Occipital lobe (tissue), 2 donors: ENCODE data around the gene EXOC6. TPM values are rescaled to one million over a fixed set of nuclear protein-coding genes. Genes with fewer than 3 reads are reported as not detected.

Source experiments
- DNase-seq: peaks from one replicate; lab custom pipeline; 2025; lab: John Stamatoyannopoulos, UW
- total RNA-seq: library from RNA; depleted of rRNA; stranded (reverse); fragments of >200 nt; gene quantifications from one replicate; pipeline ENCODE4 v1.2.3, GENCODE V29; 2014

The EXOC6 gene
- total RNA-seq, 1 donor from 2014 or later, result 147 TPM

DNA sequence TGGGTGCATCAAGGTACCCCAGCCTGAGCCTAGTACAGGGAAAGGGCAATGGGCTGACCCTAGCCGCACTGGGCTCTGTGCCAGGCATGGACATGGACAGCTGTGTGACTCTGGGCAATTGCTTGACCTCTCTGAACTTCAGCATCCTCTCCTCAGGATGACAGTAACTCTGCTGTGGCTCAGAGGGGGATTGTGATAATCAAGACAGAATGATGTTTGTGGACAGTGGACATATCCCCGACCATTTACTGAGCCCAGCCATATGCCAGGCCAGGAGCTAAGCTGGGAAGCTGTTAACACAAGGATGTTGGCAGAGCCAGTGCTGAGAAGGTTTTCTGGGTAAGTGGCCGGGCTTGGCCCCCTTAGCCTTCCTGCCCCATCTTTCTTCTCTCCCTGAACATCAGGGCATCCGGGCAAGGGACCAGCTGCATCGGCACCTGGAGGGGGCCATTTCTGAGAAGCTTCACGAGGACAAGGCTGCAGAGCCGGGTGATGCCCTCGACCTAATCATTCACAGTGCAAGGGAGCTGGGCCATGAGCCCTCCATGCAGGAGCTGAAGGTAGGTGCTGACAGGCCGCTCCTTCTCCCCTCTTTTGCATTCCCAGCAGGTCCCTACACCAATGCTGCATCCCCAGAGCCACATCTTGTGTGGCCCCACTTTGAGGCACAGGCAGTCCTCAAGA lies 215.8 kb downstream of the EXOC6 start:
- no peak for DNase-seq

DNA sequence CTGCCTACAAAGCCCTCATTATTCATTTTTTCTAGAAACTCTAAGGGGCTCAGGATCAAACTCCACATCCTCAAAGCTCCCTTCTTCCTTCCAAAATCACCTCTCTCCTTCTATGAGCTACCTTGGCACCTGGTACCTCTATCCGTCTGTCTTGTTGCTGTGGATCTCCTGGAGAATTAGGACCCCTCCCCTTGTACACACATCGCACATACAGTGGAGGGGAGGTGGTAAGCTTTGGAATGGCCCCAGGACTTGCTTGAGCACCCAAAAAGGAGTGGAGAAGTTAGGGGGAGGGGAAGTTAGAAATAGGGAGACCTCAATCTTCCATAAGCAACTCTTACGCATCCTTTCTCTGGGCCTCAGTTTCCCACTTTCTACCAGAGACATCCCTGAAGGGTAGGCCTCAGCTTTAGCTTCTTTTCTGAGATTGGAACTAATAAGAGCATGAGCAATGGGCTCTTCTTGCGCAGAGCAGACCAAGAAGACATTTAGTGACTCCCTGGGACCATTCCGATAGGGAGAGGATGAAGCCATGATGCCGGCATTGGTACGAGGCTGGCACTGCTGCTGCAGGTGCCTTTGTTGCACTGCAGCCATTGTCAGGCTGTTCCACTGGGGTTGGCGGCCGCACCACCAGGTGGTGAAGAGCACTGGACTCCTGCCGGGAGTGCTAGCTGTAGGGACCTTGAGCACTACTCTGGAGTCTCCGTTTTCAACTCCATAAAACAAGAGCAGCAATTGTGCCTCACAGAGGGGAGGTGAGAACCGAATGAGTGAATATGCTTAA lies 216.7 kb downstream of the EXOC6 start:
- no peak for DNase-seq

DNA sequence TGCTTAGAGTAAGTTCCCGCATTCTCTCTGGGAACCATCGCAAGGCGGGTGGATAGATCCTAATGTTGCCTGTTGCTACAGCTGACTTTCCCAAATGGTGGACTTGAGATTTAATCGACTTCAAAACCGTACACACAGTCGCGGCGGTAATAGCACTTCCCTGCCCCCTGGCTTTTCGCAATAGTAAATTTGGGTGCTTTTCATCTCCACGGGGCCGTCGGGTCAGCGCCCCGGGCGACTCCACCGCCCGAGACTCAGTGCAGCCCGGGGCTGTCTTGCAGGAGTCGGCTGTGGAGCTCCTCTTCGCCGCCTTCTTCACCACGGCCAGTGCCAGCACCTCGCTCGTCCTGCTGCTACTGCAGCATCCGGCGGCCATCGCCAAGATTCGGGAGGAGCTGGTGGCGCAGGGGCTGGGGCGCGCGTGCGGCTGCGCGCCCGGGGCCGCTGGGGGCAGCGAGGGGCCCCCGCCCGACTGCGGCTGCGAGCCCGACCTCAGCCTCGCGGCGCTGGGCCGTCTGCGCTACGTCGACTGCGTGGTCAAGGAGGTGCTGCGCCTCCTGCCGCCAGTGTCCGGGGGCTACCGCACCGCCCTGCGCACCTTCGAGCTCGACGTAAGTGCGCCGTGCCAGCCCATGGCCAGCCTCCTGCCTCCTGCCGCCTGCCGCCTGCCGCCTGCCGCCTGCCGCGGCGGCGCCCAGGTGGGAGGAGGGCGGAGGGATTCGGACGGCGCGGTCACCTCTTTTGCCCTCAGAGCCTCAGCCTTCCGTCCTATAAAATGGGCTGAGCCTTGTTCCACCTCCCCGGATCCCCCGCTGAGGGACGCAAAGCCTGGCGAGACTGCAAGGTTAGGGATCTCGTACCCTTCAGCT lies 217.6 kb downstream of the EXOC6 start:
- DNase-seq, result no peak

DNA sequence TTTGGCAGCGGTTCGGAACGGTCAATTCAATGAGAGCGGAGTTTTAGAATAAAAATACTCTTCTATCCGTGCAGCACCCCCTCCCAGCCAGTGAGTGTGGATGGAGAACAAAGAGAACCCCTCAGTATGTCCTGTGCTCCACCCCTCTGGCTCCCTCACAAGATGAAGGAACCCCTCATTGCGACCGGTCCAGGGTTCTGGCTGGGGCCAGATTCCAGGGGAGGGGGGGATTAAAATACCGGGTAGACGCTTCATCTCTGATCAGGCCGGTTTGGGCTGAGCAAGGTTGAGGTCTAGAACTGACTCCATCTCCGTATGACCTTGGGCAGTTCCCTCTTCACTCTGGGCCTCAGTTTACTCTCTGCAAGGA lies 218.2 kb downstream of the EXOC6 start:
- DNase-seq, result no peak

DNA sequence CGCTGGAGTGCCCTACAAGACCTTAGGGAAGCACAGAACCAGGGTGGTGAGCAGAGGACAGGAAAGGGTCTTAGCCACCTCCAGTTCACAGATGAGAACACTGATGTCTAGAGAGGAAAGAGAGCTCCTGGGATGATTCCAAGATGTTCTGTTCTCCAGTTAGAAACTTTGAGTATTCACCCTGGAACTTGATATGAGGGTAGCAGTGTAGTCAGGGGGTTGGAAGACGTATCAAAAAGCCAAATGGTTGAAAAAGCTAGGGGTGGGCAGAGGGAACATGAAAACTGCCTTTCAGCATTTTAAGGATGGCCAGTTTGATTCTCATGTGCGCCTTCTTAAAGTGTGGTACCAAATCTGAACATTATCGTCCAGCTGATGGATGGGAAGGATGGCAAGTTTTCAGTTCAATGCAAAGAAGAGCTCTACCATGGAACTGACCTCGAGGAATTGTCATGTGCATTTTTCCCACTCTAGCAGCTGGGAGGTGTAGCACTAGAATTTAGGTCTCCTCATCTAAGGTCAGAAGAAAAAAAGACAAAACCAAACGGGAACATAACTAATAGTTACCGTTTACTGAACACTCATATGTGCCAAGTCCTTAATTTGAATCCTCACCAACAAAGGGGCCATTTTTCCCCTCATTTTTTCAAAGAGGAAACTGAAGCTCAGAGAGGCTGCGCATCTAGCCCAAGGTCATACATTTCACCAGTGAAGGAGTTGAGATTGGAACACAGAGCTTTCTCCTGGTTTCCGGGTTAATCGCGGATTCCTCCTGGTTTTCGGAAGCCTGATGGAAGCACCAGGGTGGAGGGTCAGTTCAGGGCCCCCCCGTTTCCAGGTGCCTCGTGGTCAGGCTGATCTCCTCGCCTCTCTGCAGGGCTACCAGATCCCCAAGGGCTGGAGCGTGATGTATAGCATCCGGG lies 219.4 kb downstream of the EXOC6 start:
- DNase-seq, result no peak

DNA sequence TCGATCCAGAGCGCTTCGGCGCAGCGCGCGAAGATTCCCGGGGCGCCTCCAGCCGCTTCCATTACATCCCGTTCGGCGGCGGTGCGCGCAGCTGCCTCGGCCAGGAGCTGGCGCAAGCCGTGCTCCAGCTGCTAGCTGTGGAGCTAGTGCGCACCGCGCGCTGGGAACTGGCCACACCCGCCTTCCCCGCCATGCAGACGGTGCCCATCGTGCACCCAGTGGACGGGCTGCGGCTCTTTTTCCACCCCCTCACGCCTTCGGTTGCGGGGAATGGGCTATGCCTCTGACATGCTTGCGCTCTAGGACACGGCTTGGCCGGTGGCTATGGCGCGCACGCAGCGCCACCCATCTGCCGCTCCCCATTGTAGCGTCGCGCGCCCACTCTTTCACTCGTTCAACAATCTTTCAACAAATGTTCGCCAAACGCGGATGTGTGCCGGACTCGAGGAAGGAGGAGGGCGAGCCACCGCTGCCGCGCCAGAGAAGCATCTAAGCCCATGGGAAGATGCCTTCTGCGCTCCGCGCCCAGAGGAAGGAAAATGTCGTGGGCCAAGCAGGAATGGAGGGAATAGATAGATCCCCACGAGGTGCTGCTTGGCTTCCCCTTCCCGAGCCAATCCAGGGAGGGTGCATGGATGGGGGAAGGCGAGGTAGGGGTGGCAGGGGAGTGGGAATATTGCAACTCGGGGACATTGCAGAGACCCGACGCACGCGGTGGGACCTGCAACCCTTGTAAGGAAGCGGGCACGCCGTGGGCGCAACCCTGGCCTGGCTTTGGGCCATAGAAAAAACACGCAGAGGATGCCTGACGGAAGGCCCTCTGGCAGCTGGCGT lies 220.3 kb downstream of the EXOC6 start:
- no peak for DNase-seq

DNA sequence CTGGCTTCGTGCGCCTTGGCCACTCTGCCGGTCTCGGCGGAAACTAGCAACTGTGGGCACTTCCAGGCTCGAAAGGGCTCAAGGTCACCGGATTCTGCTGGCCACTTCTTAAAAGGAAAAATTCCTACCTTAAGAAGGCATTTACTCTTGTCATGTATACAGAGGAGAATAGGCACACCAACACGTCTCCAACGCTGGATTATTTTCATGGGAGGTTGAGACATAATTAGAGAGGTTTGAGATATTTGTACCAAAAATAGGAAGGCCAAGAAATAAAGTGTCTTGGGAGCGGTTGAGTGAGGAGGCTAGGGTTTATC lies 220.9 kb downstream of the EXOC6 start:
- no peak for DNase-seq

DNA sequence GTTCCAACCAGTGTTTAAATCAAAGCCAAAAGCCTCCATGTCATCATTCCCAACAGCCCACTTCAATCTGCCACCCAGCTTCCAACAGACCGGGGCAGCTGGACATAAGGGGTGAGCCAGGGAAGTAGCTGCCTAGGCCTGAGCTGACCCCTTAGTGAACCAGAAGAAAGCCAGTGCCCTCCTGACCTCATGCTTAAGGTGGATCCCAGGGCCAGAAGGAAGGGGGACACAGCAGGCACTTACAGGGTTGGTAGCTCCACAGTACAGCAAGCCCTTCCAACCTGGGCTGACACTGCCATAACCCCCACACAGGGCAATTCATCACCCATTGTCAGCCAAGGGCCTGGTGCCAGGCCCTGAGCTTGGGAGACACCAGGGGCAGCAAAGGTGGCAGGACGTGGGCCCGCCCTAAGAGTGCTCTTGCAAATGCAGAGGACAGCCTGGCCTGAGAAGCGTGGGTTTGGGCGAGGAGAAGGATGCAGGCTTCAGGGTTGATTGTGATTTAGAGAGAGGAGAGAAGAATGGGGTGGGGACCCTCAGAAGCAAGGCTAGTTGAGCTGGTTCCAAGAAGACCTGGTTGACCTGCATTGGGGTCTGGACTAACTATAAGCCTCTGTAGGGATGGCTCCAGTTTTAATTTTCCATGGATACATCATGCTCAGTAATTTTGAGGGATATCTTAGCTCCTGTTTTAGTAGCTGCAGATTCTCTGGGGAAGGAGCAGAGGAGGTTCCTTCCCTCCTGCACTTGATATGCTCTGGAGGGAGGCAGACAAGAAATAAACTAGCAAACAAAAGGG lies 222.3 kb downstream of the EXOC6 start:
- DNase-seq, result no peak

DNA sequence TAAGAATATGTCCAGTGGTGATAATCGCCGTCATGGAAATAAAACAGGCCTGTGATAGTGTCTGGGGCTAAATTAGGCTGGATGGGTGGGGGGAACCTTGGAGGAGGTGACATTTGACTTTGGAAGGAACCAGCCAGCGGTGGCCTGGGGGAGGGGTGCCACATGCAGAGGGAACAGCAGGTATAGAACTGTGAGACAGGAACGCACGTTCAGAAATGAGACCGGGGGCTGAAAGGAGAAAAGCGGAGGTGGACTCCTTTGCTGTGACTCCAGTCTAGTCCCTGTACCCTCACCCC lies 222.8 kb downstream of the EXOC6 start:
- DNase-seq, result no peak

DNA sequence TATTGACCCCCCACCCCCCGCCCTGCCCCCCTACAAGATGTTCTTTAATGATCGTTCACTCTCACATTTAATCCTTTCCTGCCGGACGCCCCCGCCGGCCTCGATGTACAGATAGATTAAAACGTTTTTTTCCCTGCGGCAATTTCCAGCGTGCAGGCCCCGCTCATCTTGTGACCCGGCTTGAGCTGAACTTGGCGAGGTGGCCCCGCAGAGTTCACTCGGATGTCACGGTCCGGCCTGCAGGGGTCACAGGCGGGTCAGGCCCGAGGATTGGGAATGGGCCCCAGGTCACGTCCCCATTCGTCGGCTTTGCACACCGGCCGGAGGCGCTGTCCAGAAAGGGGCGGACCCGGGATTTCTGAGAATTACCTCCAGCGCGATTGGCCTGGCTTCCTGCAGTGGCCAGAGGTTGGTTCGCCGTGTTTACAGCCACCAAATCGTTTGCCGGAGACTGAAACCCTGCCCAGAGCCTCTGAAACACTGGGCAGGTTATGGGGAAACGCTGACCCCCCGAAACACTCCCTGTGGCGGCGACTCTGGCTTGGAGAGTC lies 223.4 kb downstream of the EXOC6 start:
- DNase-seq, result no peak

DNA sequence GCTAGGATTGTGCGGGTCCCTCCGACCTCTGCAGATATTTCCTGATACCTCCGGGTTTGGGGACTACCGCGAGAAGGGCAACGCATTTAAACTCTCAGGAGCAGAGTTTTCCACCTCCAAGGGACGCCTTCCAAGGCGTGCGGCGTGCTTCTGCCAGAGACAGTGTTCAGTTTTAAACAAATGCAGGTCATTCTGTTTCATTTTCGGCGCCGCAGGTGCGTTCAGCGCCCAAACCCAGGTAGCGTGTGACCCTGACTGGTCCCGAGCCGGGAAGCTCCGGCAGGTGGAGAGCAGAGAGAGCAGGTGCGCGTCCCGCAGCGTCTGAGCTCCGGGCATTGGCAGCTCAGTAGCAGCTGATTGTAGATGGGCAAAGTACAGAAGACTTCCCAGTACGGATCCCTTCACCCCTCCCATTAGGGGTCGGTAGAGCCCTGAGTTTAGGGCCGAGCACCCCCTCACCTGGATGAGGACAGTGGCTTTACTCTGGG lies 223.9 kb downstream of the EXOC6 start:
- no peak for DNase-seq

DNA sequence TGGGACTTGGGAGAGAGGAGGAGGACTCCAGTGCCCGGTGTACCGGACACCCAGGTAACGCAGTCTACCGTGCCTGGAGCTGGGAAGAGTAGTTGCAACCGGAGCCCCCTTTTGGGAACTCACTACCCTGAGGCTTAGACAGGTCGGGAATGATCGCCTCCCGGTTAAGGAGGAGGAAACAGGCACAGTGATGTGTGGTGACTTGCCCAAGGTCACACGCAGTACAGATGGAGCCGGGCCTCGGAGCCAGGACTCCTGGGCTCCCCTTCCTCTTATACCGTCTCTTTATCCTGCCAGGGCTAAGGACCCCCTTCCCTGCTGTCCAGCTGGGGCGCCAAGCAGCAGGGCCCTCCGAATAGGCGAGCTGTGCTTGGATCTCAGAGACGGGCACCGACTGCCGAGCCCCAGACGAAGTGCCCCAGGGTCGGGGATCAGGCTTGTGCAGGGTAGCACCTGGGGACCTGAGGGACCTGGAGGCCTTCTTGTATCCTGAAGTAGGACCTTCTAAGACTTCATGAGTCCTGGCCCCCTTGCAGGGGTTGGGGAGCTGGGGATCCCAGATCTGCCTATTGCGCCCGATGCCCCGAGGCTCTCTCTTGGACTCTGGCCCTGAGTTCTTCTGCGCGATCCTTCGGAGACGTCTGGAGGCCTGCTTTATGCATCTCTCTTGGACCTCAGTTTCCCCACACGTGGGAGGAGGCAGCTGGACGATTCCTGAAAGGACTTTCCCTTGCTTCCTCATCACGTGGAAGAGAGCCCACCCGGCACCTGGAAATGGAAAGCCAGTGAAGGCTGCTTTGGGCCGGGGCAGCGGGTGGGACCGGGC lies 224.6 kb downstream of the EXOC6 start:
- DNase-seq, result no peak

DNA sequence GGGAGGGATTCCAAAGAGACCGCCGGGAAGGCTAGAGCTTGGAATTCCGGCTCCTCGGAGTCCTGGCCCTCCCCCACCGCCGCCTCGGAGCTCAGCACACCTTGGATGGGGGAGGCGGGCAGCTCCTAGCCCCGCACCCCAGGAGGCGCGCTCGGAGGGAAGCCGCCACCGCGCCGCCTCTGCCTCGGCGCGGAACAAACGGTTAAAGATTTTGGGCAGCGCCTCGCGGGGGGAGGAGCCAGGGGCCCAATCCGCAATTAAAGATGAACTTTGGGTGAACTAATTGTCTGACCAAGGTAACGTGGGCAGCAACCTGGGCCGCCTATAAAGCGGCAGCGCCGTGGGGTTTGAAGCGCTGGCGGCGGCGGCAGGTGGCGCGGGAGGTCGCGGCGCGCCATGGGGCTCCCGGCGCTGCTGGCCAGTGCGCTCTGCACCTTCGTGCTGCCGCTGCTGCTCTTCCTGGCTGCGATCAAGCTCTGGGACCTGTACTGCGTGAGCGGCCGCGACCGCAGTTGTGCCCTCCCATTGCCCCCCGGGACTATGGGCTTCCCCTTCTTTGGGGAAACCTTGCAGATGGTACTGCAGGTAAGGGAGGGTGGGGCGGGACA lies 225.3 kb downstream of the EXOC6 start, which contains the start of gene CYP26A1:
CYP26A1 (plus strand) TSS at position 355 of the 608 bp plus-strand sequence; CDS start at position 397, 42 bp downstream.
- no peak for DNase-seq

DNA sequence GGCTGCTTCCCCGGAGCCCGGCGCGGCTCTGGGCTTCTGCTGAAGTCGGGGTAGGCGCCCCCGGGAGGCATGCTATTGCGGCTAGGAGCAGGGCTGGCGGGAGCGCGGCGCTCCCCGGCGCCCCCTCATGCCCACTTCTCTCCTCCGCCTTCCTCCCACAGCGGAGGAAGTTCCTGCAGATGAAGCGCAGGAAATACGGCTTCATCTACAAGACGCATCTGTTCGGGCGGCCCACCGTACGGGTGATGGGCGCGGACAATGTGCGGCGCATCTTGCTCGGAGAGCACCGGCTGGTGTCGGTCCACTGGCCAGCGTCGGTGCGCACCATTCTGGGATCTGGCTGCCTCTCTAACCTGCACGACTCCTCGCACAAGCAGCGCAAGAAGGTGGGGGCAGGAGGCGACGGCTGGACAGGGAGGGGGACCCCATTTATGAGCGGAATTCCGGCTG lies 225.9 kb downstream of the EXOC6 start:
- DNase-seq, result no peak

DNA sequence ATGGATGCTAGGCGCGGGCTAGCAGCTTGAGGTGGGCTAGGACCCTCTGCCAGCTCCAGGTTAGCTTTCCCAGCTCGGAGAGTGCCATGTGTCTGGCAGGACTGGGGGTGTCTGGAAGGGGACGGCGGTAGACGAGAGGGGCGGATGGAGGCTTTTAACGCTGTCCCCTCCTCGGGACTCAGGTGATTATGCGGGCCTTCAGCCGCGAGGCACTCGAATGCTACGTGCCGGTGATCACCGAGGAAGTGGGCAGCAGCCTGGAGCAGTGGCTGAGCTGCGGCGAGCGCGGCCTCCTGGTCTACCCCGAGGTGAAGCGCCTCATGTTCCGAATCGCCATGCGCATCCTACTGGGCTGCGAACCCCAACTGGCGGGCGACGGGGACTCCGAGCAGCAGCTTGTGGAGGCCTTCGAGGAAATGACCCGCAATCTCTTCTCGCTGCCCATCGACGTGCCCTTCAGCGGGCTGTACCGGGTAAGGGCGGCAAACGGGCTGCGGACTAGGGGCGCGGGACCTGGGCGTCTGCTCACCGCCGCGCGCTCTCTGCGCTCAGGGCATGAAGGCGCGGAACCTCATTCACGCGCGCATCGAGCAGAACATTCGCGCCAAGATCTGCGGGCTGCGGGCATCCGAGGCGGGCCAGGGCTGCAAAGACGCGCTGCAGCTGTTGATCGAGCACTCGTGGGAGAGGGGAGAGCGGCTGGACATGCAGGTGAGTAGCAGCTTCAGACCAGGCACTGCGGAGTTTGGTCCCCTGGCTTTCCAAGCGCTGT lies 226.5 kb downstream of the EXOC6 start:
- DNase-seq, result no peak

DNA sequence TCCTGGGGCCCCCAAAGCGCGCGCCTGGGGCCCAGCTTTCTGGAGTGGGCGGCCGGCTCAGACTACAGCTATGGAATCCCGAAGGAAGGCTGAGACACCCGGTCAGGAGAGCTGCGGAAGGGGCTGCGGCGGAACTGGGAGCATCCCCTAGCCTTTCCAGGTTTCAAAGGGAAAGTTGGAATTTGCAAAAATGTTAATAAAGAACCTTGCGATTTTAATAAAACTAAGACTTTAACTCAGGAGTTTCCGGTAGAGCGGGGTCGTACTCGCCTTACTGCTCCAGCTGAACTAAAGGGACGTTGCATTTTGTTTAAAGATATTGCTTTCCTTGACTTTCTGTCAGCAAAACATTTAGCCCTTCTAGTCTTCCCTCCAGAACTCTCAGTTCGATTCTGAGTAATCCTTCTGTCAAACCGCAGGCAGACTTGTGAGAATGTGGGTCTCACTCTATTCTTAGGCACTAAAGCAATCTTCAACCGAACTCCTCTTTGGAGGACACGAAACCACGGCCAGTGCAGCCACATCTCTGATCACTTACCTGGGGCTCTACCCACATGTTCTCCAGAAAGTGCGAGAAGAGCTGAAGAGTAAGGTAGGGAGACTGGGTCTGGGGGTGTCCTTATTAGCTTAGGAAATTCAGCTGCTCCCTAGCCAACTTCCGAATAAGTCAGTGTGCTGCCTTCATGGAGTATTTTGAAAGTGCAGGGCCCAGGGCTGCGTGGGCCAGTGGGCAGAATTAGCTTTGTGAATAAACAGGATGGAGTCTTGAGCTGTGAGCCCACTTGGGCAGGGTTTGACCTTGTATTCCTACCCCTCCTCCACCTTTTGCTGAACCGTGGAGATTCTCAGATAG lies 227.3 kb downstream of the EXOC6 start:
- DNase-seq, result no peak
